Tracheal epithelial cell (primary cell): ENCODE data around the gene PRAMEF1. TPM values are rescaled to one million over a fixed set of nuclear protein-coding genes. Genes with fewer than 3 reads are reported as not detected.

Experiments used
- total RNA-seq: library from RNA; depleted of rRNA; stranded (reverse); fragments of >200 nt; gene quantifications from 2 replicates; pipeline ENCODE4 v1.2.1, GENCODE V29; 2014

The PRAMEF1 gene, protein sequence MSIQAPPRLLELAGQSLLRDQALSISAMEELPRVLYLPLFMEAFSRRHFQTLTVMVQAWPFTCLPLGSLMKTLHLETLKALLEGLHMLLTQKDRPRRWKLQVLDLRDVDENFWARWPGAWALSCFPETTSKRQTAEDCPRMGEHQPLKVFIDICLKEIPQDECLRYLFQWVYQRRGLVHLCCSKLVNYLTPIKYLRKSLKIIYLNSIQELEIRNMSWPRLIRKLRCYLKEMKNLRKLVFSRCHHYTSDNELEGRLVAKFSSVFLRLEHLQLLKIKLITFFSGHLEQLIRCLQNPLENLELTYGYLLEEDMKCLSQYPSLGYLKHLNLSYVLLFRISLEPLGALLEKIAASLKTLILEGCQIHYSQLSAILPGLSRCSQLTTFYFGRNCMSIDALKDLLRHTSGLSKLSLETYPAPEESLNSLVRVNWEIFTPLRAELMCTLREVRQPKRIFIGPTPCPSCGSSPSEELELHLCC
- not detected in 2 replicates for total RNA-seq

GRCh38 chr1:12791097-12791496 is at the start of gene PRAMEF1:
Gene PRAMEF1, plus strand, starts transcription at chr1:12791397. Its CDS starts 1,831 bp downstream, at chr1:12793228.

GRCh38 chr1:12745992-12746323 is 45.2 kb upstream of the PRAMEF1 start, which contains the start of gene CFAP107:
Gene CFAP107, plus strand, starts transcription at chr1:12746200. Its CDS starts 231 bp downstream, at chr1:12746431.

DNA sequence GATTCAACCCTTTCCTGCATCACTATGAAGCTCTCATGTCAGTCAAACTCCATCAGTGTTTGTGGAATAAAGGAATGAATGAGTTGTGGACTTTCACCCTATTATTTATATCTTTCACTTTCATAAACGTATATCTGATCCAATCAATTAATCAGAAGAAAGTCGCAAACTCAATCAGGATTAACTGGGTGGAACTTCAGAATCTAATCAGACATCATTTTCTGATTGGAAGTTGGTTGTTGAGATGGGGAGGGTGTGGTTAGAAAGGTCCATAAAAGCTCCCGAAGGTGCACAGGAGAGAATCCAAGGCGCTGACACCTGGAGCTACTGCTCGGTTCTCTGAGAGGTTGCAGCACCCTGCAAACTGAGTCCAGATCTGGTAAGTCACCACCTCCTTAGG is 17.8 kb upstream of the PRAMEF1 start, which contains the start of gene PRAMEF12:
Gene PRAMEF12, plus strand, starts transcription at position 301 of the 400 bp plus-strand sequence. CDS start 1,130 bp downstream, outside the sequence.

DNA sequence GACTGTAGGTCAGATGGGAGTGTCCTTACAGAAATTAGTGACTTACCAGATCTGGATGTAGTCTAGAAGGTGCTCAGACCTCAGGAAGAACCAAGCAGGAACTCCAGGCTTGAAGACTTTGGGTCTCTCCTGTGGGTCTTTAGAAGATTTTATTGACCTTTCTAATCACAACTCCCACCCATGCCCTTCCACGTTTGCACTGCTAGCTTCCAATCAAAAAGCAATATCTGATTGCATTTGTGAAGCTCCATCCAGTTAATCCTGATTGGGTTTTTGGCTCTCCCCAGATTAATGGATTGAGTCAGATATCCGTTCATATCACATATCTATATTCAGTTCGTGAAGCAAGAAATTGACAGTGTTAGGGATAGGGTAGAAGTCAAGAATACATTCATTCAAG is 40.1 kb downstream of the PRAMEF1 start, which contains the start of gene PRAMEF11:
Gene PRAMEF11, minus strand, starts transcription at position 101 of the 400 bp plus-strand sequence. CDS start 2,621 bp downstream, outside the sequence.

Other genes starting within 250 kb of the PRAMEF1 start
- gene DHRS3, start 173.2 kb upstream of the PRAMEF1 start, total RNA-seq, result 48.9 and 69.3 TPM in 2 replicates
- not detected in 2 replicates for gene AADACL4, start 147.3 kb upstream of the PRAMEF1 start, total RNA-seq
- not detected in 2 replicates for gene AADACL3, start 75.3 kb upstream of the PRAMEF1 start, total RNA-seq
- not detected in 2 replicates for gene CFAP107, start 45.2 kb upstream of the PRAMEF1 start, total RNA-seq
- not detected in 2 replicates for gene PRAMEF12, start 17.7 kb upstream of the PRAMEF1 start, total RNA-seq
- not detected in 2 replicates for gene PRAMEF11, start 40.0 kb downstream of the PRAMEF1 start, total RNA-seq
- gene HNRNPCL1, start 57.3 kb downstream of the PRAMEF1 start, total RNA-seq, result not detected in 2 replicates
- gene PRAMEF2, start 65.7 kb downstream of the PRAMEF1 start, total RNA-seq, result not detected in 2 replicates
- gene PRAMEF4, start 94.8 kb downstream of the PRAMEF1 start, total RNA-seq, result not detected in 2 replicates
- not detected in 2 replicates for gene PRAMEF10, start 106.9 kb downstream of the PRAMEF1 start, total RNA-seq
- gene PRAMEF7, start 125.2 kb downstream of the PRAMEF1 start, total RNA-seq, result not detected in 2 replicates
- not detected in 2 replicates for gene PRAMEF6, start 156.2 kb downstream of the PRAMEF1 start, total RNA-seq